SJSA1 (cell line): ENCODE results near the gene GPC1. TPM values are rescaled to one million over a fixed set of nuclear protein-coding genes. Genes with fewer than 3 reads are reported as not detected.
A peak's percentile ranks its signal among the peaks of the same experiment; 100 is the strongest.

Source experiments
- DNase-seq, 2 experiments: peaks; one replicate each; pipeline ENCODE4 v3.0.0-alpha.2; 2015 to 2020; ENCODE audit warnings: low spot score in 2 of 2, low read depth in 1 of 2
- H3K27ac ChIP-seq: fragments of 250-450 bp; sonication (Bioruptor Pico); 2 replicates; pipeline ENCODE4 v1.5.1; 2020; ENCODE audit warnings: mild to moderate bottlenecking, moderate library complexity
- H3K27me3 ChIP-seq: fragments of 250-450 bp; sonication (Bioruptor Pico); replicated peaks from 2 replicates; pipeline ENCODE4 v1.5.1; 2020; ENCODE audit warnings: mild to moderate bottlenecking, moderate library complexity
- H3K36me3 ChIP-seq: fragments of 250-450 bp; sonication (Bioruptor Pico); 2 replicates; pipeline ENCODE4 v1.5.1; 2020; ENCODE audit warnings: mild to moderate bottlenecking
- H3K4me1 ChIP-seq: fragments of 250-450 bp; sonication (Bioruptor Pico); replicated peaks from 2 replicates; pipeline ENCODE4 v1.6.1; 2021; ENCODE audit warnings: mild to moderate bottlenecking
- H3K4me3 ChIP-seq: fragments of 250-450 bp; sonication (Bioruptor Pico); 2 replicates; pipeline ENCODE4 v1.5.1; 2020; ENCODE audit warnings: mild to moderate bottlenecking
- H3K9me3 ChIP-seq: fragments of 250-450 bp; sonication (Bioruptor Pico); replicated peaks from 2 replicates; pipeline ENCODE4 v1.5.1; 2020; ENCODE audit warnings: mild to moderate bottlenecking
- total RNA-seq: library from RNA; depleted of rRNA; stranded (reverse); fragments of >200 nt; shearing (Covaris generic); gene quantifications from 2 replicates; pipeline ENCODE4 v1.2.3, GENCODE V29; 2014; rRNA removed

Gene GPC1
- total RNA-seq, 1 experiment from 2014 or later, result 63.4 TPM

DNA sequence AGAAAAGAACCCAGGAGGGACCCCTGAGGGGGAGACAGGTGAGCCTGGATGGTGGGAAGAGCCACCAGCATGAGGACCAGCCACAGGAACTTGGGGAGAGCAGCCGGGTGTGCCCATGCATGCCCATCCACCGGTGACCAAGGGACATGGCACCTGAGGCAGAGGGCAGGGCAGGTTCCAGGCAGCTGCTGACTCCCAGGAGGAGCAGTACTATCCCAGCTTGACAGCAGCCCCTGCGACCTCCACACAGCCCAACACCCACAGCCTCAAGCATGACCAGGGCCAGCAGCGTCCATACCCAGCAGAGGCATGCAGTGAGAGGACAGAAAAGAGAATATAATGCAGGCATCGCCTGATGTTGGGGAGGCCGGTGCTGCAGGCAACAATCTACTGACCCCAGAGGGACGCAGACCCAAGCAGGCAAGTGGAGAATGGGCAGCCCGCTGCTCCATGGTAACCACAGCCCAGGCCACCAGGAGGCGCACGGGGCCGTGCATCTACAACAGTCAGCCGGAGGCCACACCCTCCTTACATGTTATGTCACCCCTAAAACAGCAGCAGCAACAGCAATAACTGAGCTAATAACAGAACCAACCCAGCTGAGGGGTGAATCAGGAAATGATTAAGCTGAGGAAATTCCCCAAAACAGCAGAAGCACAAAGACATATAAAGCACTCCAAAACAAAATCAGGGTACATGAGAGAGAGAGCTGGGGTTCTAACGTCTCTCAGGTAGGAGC lies 78.3 kb downstream of the GPC1 start:
- no peak overlapping the region for H3K4me3 ChIP-seq
- no peaks in the 10 kb centered on the region for H3K36me3 ChIP-seq
- no peaks in the 10 kb centered on the region for H3K9me3 ChIP-seq
- H3K27ac ChIP-seq, result no peak overlapping the region
- H3K4me1 ChIP-seq, result peaks cover 5% of the 10 kb centered on the region
- peak; percentile 44 to 81 for DNase-seq
- H3K27me3 ChIP-seq, result no peaks in the 10 kb centered on the region

DNA sequence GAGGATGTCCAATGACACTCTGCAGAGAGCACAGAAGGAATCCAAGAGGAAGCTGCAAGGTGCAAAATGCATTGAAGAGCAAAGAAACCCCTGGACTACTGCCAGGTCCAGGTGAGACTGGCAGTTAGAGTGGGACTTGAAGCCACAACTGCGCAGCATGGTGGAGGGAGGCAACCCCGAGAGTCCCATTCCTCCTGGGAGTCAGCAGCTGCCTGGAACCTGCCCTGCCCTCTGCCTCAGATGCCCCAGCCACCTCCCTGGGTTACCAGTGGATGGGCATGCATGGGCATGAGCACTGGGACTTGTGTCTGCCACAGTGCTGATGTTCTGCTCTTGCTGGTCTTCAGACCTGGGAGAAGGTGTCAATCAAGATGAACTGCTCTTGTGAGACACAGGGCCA lies 79.2 kb downstream of the GPC1 start:
- Histone ChIP-seq H3K4me3 (no peak overlapping the region), H3K4me1 (peaks cover 5% of the 10 kb centered on the region), H3K9me3 (no peaks in the 10 kb centered on the region), H3K27me3 (peaks cover 3% of the 10 kb centered on the region), H3K36me3 (no peaks in the 10 kb centered on the region), H3K27ac (no peak overlapping the region)
- DNase-seq, result peak in 1 of 2 experiments; percentile 23

DNA sequence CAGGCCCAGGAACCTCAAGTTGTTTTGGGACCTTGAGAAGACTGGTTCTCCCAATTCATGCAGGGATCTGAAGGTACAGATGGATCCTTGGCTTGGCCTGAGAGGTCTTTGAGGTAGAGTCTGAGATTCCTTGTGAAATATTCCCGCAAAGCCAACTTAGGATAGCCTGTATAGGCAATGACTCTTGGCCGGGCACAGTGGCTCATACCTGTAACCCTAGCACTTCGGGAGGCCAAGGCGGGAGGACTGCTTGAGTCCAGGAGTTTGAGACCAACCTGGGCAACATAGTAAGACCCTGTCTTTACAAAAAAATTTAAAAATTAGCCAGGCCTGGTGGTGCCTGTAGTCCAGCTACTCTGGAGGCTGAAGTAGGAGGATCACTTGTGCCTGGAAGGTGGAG lies 81.9 kb downstream of the GPC1 start:
- H3K27ac ChIP-seq, result no peak overlapping the region
- no peaks in the 10 kb centered on the region for H3K9me3 ChIP-seq
- peaks cover 14% of the 10 kb centered on the region for H3K27me3 ChIP-seq
- H3K4me3 ChIP-seq, result no peak overlapping the region
- H3K4me1 ChIP-seq, result peaks cover 5% of the 10 kb centered on the region
- no peaks in the 10 kb centered on the region for H3K36me3 ChIP-seq
- DNase-seq, result no peak

Other genes starting within 250 kb of the GPC1 start
- 8.1 and 18.8 TPM in 2 replicates for gene ANKMY1, start 122.3 kb downstream of the GPC1 start, total RNA-seq
- gene DUSP28, start 124.7 kb downstream of the GPC1 start, total RNA-seq, result 3.9 and 8.6 TPM in 2 replicates
- gene RNPEPL1, start 132.8 kb downstream of the GPC1 start, total RNA-seq, result 14.3 and 14.9 TPM in 2 replicates
- gene CAPN10, start 151.1 kb downstream of the GPC1 start, total RNA-seq, result 17.7 and 34.0 TPM in 2 replicates
- gene GPR35, start 189.8 kb downstream of the GPC1 start, total RNA-seq, result 0.13 TPM in 1 of 2 replicates, not detected in the other
- not detected in 2 replicates for gene AQP12B, start 247.2 kb downstream of the GPC1 start, total RNA-seq